Breast epithelium (tissue), 4 donors: ENCODE measurements around the gene NAT16. TPM values are rescaled to one million over a fixed set of nuclear protein-coding genes. Genes with fewer than 3 reads are reported as not detected.

Experiments used
- DNase-seq, 2 donors: peaks; one replicate each; pipeline ENCODE4 v3.0.0-alpha.2; 2019; ENCODE audit warnings: low spot score in 2 of 2
- H3K27ac ChIP-seq, 2 donors: fragments of 200-600 bp; sonication (generic) in 1 of 2; one replicate each; pipeline ENCODE4 v1.5.1; 2016 to 2019; ENCODE audit warnings: mild to moderate bottlenecking in 1 of 2
- H3K27me3 ChIP-seq, 2 donors: fragments of 200-600 bp; sonication (generic) in 1 of 2; one replicate each; pipeline versions ENCODE4 v1.5.1 to v1.6.0; 2017 to 2019; ENCODE audit warnings: control low read depth in 1 of 2, mild to moderate bottlenecking in 1 of 2
- H3K36me3 ChIP-seq: fragments of 200-600 bp; one replicate; pipeline ENCODE4 v1.5.1; 2019
- H3K4me1 ChIP-seq, 2 donors: fragments of 200-600 bp; sonication (generic); one replicate each; pipeline ENCODE4 v1.5.1; 2016 to 2019; ENCODE audit warnings: control low read depth in 1 of 2
- H3K4me3 ChIP-seq, 3 donors: fragments of 200-600 bp; sonication (generic); 1 replicate in 2 of 3; 2 replicates in 1 of 3; pipeline ENCODE4 v1.5.1; 2016 to 2019; ENCODE audit warnings: mild to moderate bottlenecking in 3 of 3, moderate library complexity in 2 of 3
- H3K9me3 ChIP-seq, 2 donors: fragments of 200-600 bp; sonication (generic) in 1 of 2; one replicate each; pipeline ENCODE4 v1.5.1; 2016 to 2019; ENCODE audit warnings: control low read depth in 1 of 2
- CTCF ChIP-seq, 3 donors: fragments of 450-650 bp; IDR thresholded peaks; one replicate each; pipeline ENCODE4 v1.5.1; 2016 to 2017; ENCODE audit warnings: antibody characterized with exemption in 3 of 3, mild to moderate bottlenecking in 3 of 3, moderate library complexity in 3 of 3
- POLR2A ChIP-seq: fragments of 450-650 bp; IDR thresholded peaks from one replicate; pipeline ENCODE4 v1.6.1; 2016; ENCODE audit warnings: antibody characterized with exemption, mild to moderate bottlenecking, moderate library complexity
- POLR2AphosphoS5 ChIP-seq, 3 donors: sonication (generic); formaldehyde crosslinking; IDR thresholded peaks; one replicate each; pipeline ENCODE4 v1.6.1; 2017; ENCODE audit warnings: antibody characterized with exemption in 3 of 3
- intact Hi-C: fragments of 100-400 bp; cut with DNase I; formaldehyde crosslinking; loops from one replicate; pipeline ENCODE4 v1.15.1; 2023; ENCODE audit warnings: low total_unique reads
- total RNA-seq, 3 donors: library from RNA; depleted of rRNA; stranded (reverse); fragments of >200 nt; gene quantifications; one replicate each; pipeline ENCODE4 v1.1.0, GENCODE V29; 2016

The NAT16 gene
- total RNA-seq, 3 donors from 2014 or later = not detected

GRCh38 chr7:101140339-101140699, 39.8 kb downstream of the NAT16 start:
- Histone ChIP-seq H3K27ac (no peak overlapping the region), H3K4me1 (no peaks in the 10 kb centered on the region), H3K9me3 (no peaks in the 10 kb centered on the region), H3K27me3 (no peaks in the 10 kb centered on the region), H3K4me3 (no peak overlapping the region), H3K36me3 (no peaks in the 10 kb centered on the region)
- intact Hi-C loops = loop anchor here (5.0 to 10.0 kb wide), 2 partner anchors 52 to 144 kb away; no protein-coding TSS in a partner anchor
- TF ChIP-seq POLR2A (no peak), POLR2AphosphoS5 (IDR thresholded peaks at IDR 0.05) (no peak), CTCF (IDR thresholded peaks at IDR 0.05) (no peak)
- no peak for DNase-seq

GRCh38 chr7:101138213-101138870, 41.8 kb downstream of the NAT16 start:
- H3K4me1 ChIP-seq = no peaks in the 10 kb centered on the region
- H3K4me3 ChIP-seq = peak overlapping the region; percentile 4 to 45 (median 7)
- peak; percentile 60 to 72 for DNase-seq
- no peaks in the 10 kb centered on the region for H3K9me3 ChIP-seq
- no peaks in the 10 kb centered on the region for H3K27me3 ChIP-seq
- no peaks in the 10 kb centered on the region for H3K36me3 ChIP-seq
- peak overlapping the region; percentile 40 to 62 for H3K27ac ChIP-seq
- intact Hi-C loops = no loop called here
- TF ChIP-seq POLR2A (no peak), POLR2AphosphoS5 (IDR thresholded peaks at IDR 0.05) (peak; percentile 49 to 89 (median 58)), CTCF (IDR thresholded peaks at IDR 0.05) (peak; percentile 63 to 87 (median 74))

GRCh38 chr7:101137651-101138212, 42.4 kb downstream of the NAT16 start:
- H3K9me3 ChIP-seq = no peaks in the 10 kb centered on the region
- intact Hi-C loops = no loop called here
- peak overlapping the region; percentile 4 to 45 (median 7) for H3K4me3 ChIP-seq
- H3K36me3 ChIP-seq = no peaks in the 10 kb centered on the region
- no peak for DNase-seq
- TF ChIP-seq POLR2AphosphoS5 (IDR thresholded peaks at IDR 0.05) = no peak
- no peak for TF ChIP-seq CTCF (IDR thresholded peaks at IDR 0.05)
- no peak for TF ChIP-seq POLR2A
- H3K27me3 ChIP-seq = no peaks in the 10 kb centered on the region
- H3K27ac ChIP-seq = peak overlapping the region; percentile 40 to 62
- no peaks in the 10 kb centered on the region for H3K4me1 ChIP-seq

GRCh38 chr7:101134399-101134980, 45.6 kb downstream of the NAT16 start:
- DNase-seq = no peak
- Histone ChIP-seq H3K27me3 (no peaks in the 10 kb centered on the region), H3K9me3 (no peaks in the 10 kb centered on the region), H3K4me3 (no peak overlapping the region), H3K36me3 (no peaks in the 10 kb centered on the region), H3K4me1 (no peaks in the 10 kb centered on the region), H3K27ac (peak overlapping the region in 1 of 2 donors; percentile 55)
- TF ChIP-seq CTCF (IDR thresholded peaks at IDR 0.05) (no peak), POLR2AphosphoS5 (IDR thresholded peaks at IDR 0.05) (no peak), POLR2A (no peak)
- intact Hi-C loops = no loop called here
